HG03354 (cell line): ENCODE data around the gene TGM6.

Source experiments
- ATAC-seq: cut with Tn5 transposase; IDR thresholded peaks from one replicate; pipeline ENCODE4 v1.9.1; 2021; ENCODE audit warnings: mild to moderate bottlenecking; ENCODE audit not compliant: unreplicated experiment, poor library complexity, severe bottlenecking

Gene TGM6

GRCh38 chr20:2363187-2363586, 17.5 kb upstream of the TGM6 start:
- no peak for ATAC-seq

GRCh38 chr20:2363587-2363986, 17.1 kb upstream of the TGM6 start:
- ATAC-seq, result no peak

- no peak for ATAC-seq
These were observed 16.7 kb upstream of the TGM6 start for GRCh38 chr20:2364044-2364443.

- ATAC-seq, result no peak
These were observed 15.6 kb upstream of the TGM6 start for GRCh38 chr20:2365091-2365490.

GRCh38 chr20:2365666-2366065, 15.0 kb upstream of the TGM6 start:
- no peak for ATAC-seq

- ATAC-seq, result no peak
These were observed 12.1 kb upstream of the TGM6 start for GRCh38 chr20:2368621-2369020.

- no peak for ATAC-seq
These were observed 7.6 kb upstream of the TGM6 start for GRCh38 chr20:2373098-2373497.

GRCh38 chr20:2374346-2375125, 6.2 kb upstream of the TGM6 start:
- no peak for ATAC-seq

- no peak for ATAC-seq
These were observed 1.8 kb upstream of the TGM6 start for GRCh38 chr20:2378893-2379292.

GRCh38 chr20:2379511-2380229, 1.0 kb upstream of the TGM6 start:
- ATAC-seq, result no peak

- no peak for ATAC-seq
These were observed 602 bp downstream of the TGM6 start for GRCh38 chr20:2381303-2381702.

GRCh38 chr20:2382833-2383232, 2.1 kb downstream of the TGM6 start:
- no peak for ATAC-seq

- no peak for ATAC-seq
These were observed 4.3 kb downstream of the TGM6 start for GRCh38 chr20:2385026-2385425.

GRCh38 chr20:2385496-2385895, 4.8 kb downstream of the TGM6 start:
- no peak for ATAC-seq

- ATAC-seq, result no peak
These were observed 5.9 kb downstream of the TGM6 start for GRCh38 chr20:2386516-2387179.

GRCh38 chr20:2387180-2387577, 6.5 kb downstream of the TGM6 start:
- ATAC-seq, result peak; percentile 51

GRCh38 chr20:2387580-2387979, 6.9 kb downstream of the TGM6 start:
- no peak for ATAC-seq

GRCh38 chr20:2390951-2391675, 10.4 kb downstream of the TGM6 start:
- ATAC-seq, result no peak

GRCh38 chr20:2394411-2395055, 13.8 kb downstream of the TGM6 start:
- ATAC-seq, result no peak

- ATAC-seq, result no peak
These were observed 14.4 kb downstream of the TGM6 start for GRCh38 chr20:2395136-2395535.
